HEK293 (cell line): ENCODE data around the gene IL21.

Experiments used
- CTCF ChIA-PET: fragments of 350-600 bp; formaldehyde crosslinking; extraction: SDS; loops from one replicate; lab custom pipeline; 2021; ENCODE audit warnings: antibody characterized with exemption; lab: Yijun Ruan, JAX
- POLR2A ChIA-PET: fragments of 300-600 bp; formaldehyde crosslinking; extraction: SDS; loops from one replicate; lab custom pipeline; 2020; ENCODE audit warnings: antibody characterized with exemption, inconsistent platforms; lab: Yijun Ruan, JAX
- H3K27ac ChIP-seq: fragments of 200-500 bp; sonication (Bioruptor generic); 2 replicates; pipeline ENCODE4 v1.5.1; 2014; ENCODE audit warnings: low read depth, low read length, control low read depth, inconsistent platforms; ENCODE audit errors: extremely low read depth
- H3K36me3 ChIP-seq, 2 experiments: fragments of 200-500 bp in 1 of 2; sonication (Bioruptor generic) in 1 of 2; 1 replicate in 1 of 2; 2 replicates in 1 of 2; pipeline ENCODE4 v1.5.1; 2014 to 2017; ENCODE audit warnings: inconsistent platforms in 2 of 2, low read length in 2 of 2; ENCODE audit not compliant: control insufficient read depth in 2 of 2, insufficient read depth in 1 of 2
- H3K4me1 ChIP-seq: fragments of 200-500 bp; sonication (Bioruptor generic); 2 replicates; pipeline ENCODE4 v1.5.1; 2014; ENCODE audit warnings: mild to moderate bottlenecking, low read length, inconsistent platforms; ENCODE audit not compliant: control insufficient read depth, insufficient read depth
- H3K4me3 ChIP-seq: 2 replicates; pipeline ENCODE4 v1.5.1; 2011; ENCODE audit warnings: low read depth, mild to moderate bottlenecking, control low read depth, low read length, moderate library complexity
- H3K9me3 ChIP-seq: fragments of 200-500 bp; sonication (Bioruptor generic); 2 replicates; pipeline ENCODE4 v1.5.1; 2014; ENCODE audit warnings: low read depth, low read length, inconsistent platforms; ENCODE audit not compliant: control insufficient read depth, insufficient read depth
- HOXC10 ChIP-seq: sonication (generic); formaldehyde crosslinking; IDR thresholded peaks from 2 replicates; pipeline ENCODE4 v1.8.1; 2023; ENCODE audit warnings: mild to moderate bottlenecking, missing genetic modification reagents
- KLF16 ChIP-seq: fragments of 450-650 bp; formaldehyde crosslinking; IDR thresholded peaks from 2 replicates; pipeline ENCODE4 v1.5.1; 2017; ENCODE audit warnings: missing biosample characterization, missing genetic modification characterization
- KLF17 ChIP-seq: fragments of 450-650 bp; formaldehyde crosslinking; IDR thresholded peaks from 2 replicates; pipeline ENCODE4 v1.5.1; 2016; ENCODE audit warnings: missing biosample characterization, missing genetic modification characterization
- PRDM2 ChIP-seq: fragments of 450-650 bp; formaldehyde crosslinking; IDR thresholded peaks from 2 replicates; pipeline ENCODE4 v1.5.1; 2016; ENCODE audit warnings: missing biosample characterization, missing genetic modification characterization, borderline replicate concordance
- PRDM4 ChIP-seq: fragments of 450-650 bp; formaldehyde crosslinking; IDR thresholded peaks from 2 replicates; pipeline ENCODE4 v1.5.1; 2017; ENCODE audit warnings: missing biosample characterization, missing genetic modification characterization
- SCRT1 ChIP-seq: fragments of 450-650 bp; formaldehyde crosslinking; IDR thresholded peaks from 2 replicates; pipeline ENCODE4 v1.5.1; 2016; ENCODE audit warnings: missing biosample characterization, missing genetic modification characterization, borderline replicate concordance
- SP7 ChIP-seq: fragments of 450-650 bp; formaldehyde crosslinking; IDR thresholded peaks from 2 replicates; pipeline ENCODE4 v1.5.1; 2016; ENCODE audit warnings: missing biosample characterization, missing genetic modification characterization
- ZBTB20 ChIP-seq: fragments of 450-650 bp; formaldehyde crosslinking; IDR thresholded peaks from 2 replicates; pipeline ENCODE4 v1.5.1; 2016; ENCODE audit warnings: missing biosample characterization, missing genetic modification characterization
- ZBTB26 ChIP-seq: fragments of 450-650 bp; formaldehyde crosslinking; optimal IDR thresholded peaks from 2 replicates; pipeline ENCODE3; 2016; ENCODE audit warnings: missing biosample characterization, mild to moderate bottlenecking, missing genetic modification characterization
- ZBTB6 ChIP-seq: fragments of 450-650 bp; formaldehyde crosslinking; IDR thresholded peaks from 2 replicates; pipeline ENCODE4 v1.5.1; 2017; ENCODE audit warnings: missing biosample characterization, missing genetic modification characterization
- ZIC2 ChIP-seq: fragments of 450-650 bp; formaldehyde crosslinking; IDR thresholded peaks from 2 replicates; pipeline ENCODE4 v1.5.1; 2016; ENCODE audit warnings: missing biosample characterization, missing genetic modification characterization
- ZNF221 ChIP-seq: fragments of 450-650 bp; formaldehyde crosslinking; IDR thresholded peaks from 2 replicates; pipeline ENCODE4 v1.5.1; 2017; ENCODE audit warnings: missing biosample characterization, missing genetic modification characterization, borderline replicate concordance
- ZNF23 ChIP-seq: fragments of 450-650 bp; formaldehyde crosslinking; IDR thresholded peaks from 2 replicates; pipeline ENCODE4 v1.5.1; 2016; ENCODE audit warnings: missing biosample characterization, missing genetic modification characterization, borderline replicate concordance
- ZNF391 ChIP-seq: fragments of 450-650 bp; formaldehyde crosslinking; IDR thresholded peaks from 2 replicates; pipeline ENCODE4 v1.5.1; 2016; ENCODE audit warnings: low read depth, missing biosample characterization, missing genetic modification characterization, borderline replicate concordance
- ZNF394 ChIP-seq: fragments of 450-650 bp; formaldehyde crosslinking; IDR thresholded peaks from 2 replicates; pipeline ENCODE4 v1.5.1; 2016; ENCODE audit warnings: missing biosample characterization, missing genetic modification characterization, mild to moderate bottlenecking, moderate library complexity, borderline replicate concordance
- ZNF473 ChIP-seq: fragments of 450-650 bp; formaldehyde crosslinking; IDR thresholded peaks from 2 replicates; pipeline ENCODE4 v1.5.1; 2017; ENCODE audit warnings: missing biosample characterization, missing genetic modification characterization
- ZNF514 ChIP-seq: fragments of 450-650 bp; formaldehyde crosslinking; IDR thresholded peaks from 2 replicates; pipeline ENCODE4 v1.5.1; 2016; ENCODE audit warnings: missing biosample characterization, missing genetic modification characterization
- ZNF747 ChIP-seq: fragments of 450-650 bp; formaldehyde crosslinking; IDR thresholded peaks from 2 replicates; pipeline ENCODE4 v1.5.1; 2016; ENCODE audit warnings: missing biosample characterization, missing genetic modification characterization
- ZNF830 ChIP-seq: fragments of 450-650 bp; IDR thresholded peaks from 2 replicates; pipeline ENCODE4 v1.5.0; 2018; ENCODE audit warnings: missing biosample characterization, missing genetic modification characterization, low read depth, mild to moderate bottlenecking, moderate library complexity

The IL21 gene

GRCh38 chr4:122635205-122635604, 14.3 kb upstream of the IL21 start:
- Histone ChIP-seq H3K4me3 (no peak overlapping the region), H3K9me3 (no peaks in the 10 kb centered on the region), H3K4me1 (no peaks in the 10 kb centered on the region), H3K36me3 (no peaks in the 10 kb centered on the region), H3K27ac (no peak overlapping the region)
- ChIA-PET POLR2A (no interaction called here), CTCF (interaction anchor here (0.9 kb wide), 1 partner anchor 96 kb away, joined by 5 read pairs; no protein-coding TSS in a partner anchor)
- TF ChIP-seq PRDM4 (tag by site-specific recombination) (no peak), ZNF830 (tag by site-specific recombination) (no peak), ZNF221 (no peak), ZBTB26 (no peak), HOXC10 (CRISPR knock-in tag) (no peak), ZNF747 (tag by site-specific recombination) (no peak), ZNF391 (no peak), KLF16 (tag by site-specific recombination) (no peak), ZNF23 (tag by site-specific recombination) (no peak), ZNF514 (tag by site-specific recombination) (no peak), ZBTB20 (no peak), ZNF473 (no peak), SCRT1 (tag by site-specific recombination) (no peak), SP7 (no peak), ZBTB6 (tag by site-specific recombination) (no peak), KLF17 (tag by site-specific recombination) (no peak), ZIC2 (tag by site-specific recombination) (no peak), ZNF394 (tag by site-specific recombination) (no peak), PRDM2 (no peak)
